Stimulated activated CD8-positive, alpha-beta memory T cell treated with anti-CD3 and anti-CD28 coated beads, Interleukin-4, amount 100 ng/mL, for 1 hour (primary cell): ENCODE data around the gene SPINT4.
"Not testable (repeated sequence)": the region's sequence is repeated elsewhere in the genome, so short reads cannot be mapped to it uniquely, and the experiment has no call there.

Source experiments
- DNase-seq, 2 donors: peaks; one replicate each; pipeline ENCODE4 v3.0.0-alpha.2; 2020; ENCODE audit warnings: low read depth in 2 of 2, low spot score in 1 of 2

The SPINT4 gene

GRCh38 chr20:45722047-45722446, at the start of gene SPINT4:
TSS of gene SPINT4 (plus strand) at chr20:45722347. CDS start at chr20:45722368, 21 bp downstream.
- no peak for DNase-seq

GRCh38 chr20:45672765-45673164, 49.4 kb upstream of the SPINT4 start:
- DNase-seq, result no peak

- no peak for DNase-seq
These were observed 42.5 kb upstream of the SPINT4 start for GRCh38 chr20:45679650-45680049.

GRCh38 chr20:45685896-45686295, 36.3 kb upstream of the SPINT4 start:
- no peak for DNase-seq

GRCh38 chr20:45693346-45693745, 28.8 kb upstream of the SPINT4 start:
- not testable (repeated sequence) for DNase-seq

- DNase-seq, result no peak
These were observed 26.7 kb upstream of the SPINT4 start for GRCh38 chr20:45695496-45695895.

GRCh38 chr20:45701104-45701503, 21.0 kb upstream of the SPINT4 start:
- no peak for DNase-seq

GRCh38 chr20:45701873-45702272, 20.3 kb upstream of the SPINT4 start, which contains the start of gene WFDC13:
TSS of gene WFDC13 (plus strand) at chr20:45702038. CDS start at chr20:45702124, 86 bp downstream.
- DNase-seq, result no peak

GRCh38 chr20:45704969-45705637, 17.0 kb upstream of the SPINT4 start, which contains the start of gene WFDC10B:
TSS of gene WFDC10B (minus strand) at chr20:45705019. CDS start at chr20:45685992, 19,027 bp downstream.
- no peak for DNase-seq

GRCh38 chr20:45716141-45716688, 5.9 kb upstream of the SPINT4 start:
- DNase-seq, result not testable (repeated sequence)

GRCh38 chr20:45725134-45725533, 3.0 kb downstream of the SPINT4 start:
- DNase-seq, result no peak

- DNase-seq, result no peak
These were observed 4.9 kb downstream of the SPINT4 start for GRCh38 chr20:45727044-45727443.

- no peak for DNase-seq
These were observed 10.1 kb downstream of the SPINT4 start for GRCh38 chr20:45732199-45732598.

GRCh38 chr20:45735552-45735951, 13.4 kb downstream of the SPINT4 start:
- DNase-seq, result no peak

GRCh38 chr20:45735988-45736387, 13.8 kb downstream of the SPINT4 start:
- DNase-seq, result no peak

GRCh38 chr20:45742596-45742995, 20.4 kb downstream of the SPINT4 start:
- no peak for DNase-seq

- DNase-seq, result no peak
These were observed 22.9 kb downstream of the SPINT4 start for GRCh38 chr20:45745015-45745414.

- DNase-seq, result no peak
These were observed 29.6 kb downstream of the SPINT4 start for GRCh38 chr20:45751721-45752120.

- no peak for DNase-seq
These were observed 30.6 kb downstream of the SPINT4 start for GRCh38 chr20:45752746-45753145.

- DNase-seq, result no peak
These were observed 35.9 kb downstream of the SPINT4 start for GRCh38 chr20:45758096-45758495.

GRCh38 chr20:45759921-45760320, 37.8 kb downstream of the SPINT4 start:
- DNase-seq, result not testable (repeated sequence)

GRCh38 chr20:45761966-45762365, 39.8 kb downstream of the SPINT4 start:
- not testable (repeated sequence) for DNase-seq
